Right kidney (tissue), 9 donors: ENCODE results near the gene DBF4.
"Not testable (repeated sequence)": the region's sequence is repeated elsewhere in the genome, so short reads cannot be mapped to it uniquely, and the experiment has no call there.

Experiments used
- DNase-seq: peaks from one replicate; pipeline ENCODE4 v3.0.0-alpha.2; 2016
- long read RNA-seq, 8 donors: transcript quantifications; one replicate each; lab custom pipeline, GENCODE V29; 2026

The DBF4 gene
- long read RNA-seq, donor 1, partial matches to known transcripts: 0 of 2 reads
- long read RNA-seq, donor 1, other reads (novel, unspliced or antisense): 0 of 2 reads
- long read RNA-seq, donor 2, partial matches to known transcripts: 0 of 2 reads
- long read RNA-seq, donor 2, other reads (novel, unspliced or antisense): 0 of 2 reads
- long read RNA-seq, donor 3: 0 reads
- long read RNA-seq, donor 4, partial matches to known transcripts: 0 of 1 reads
- long read RNA-seq, donor 4, other reads (novel, unspliced or antisense): 0 of 1 reads
- long read RNA-seq, donor 5, partial matches to known transcripts: 0 of 3 reads
- long read RNA-seq, donor 5, other reads (novel, unspliced or antisense): 0 of 3 reads
- long read RNA-seq, donor 6, partial matches to known transcripts: 0 of 2 reads
- long read RNA-seq, donor 6, other reads (novel, unspliced or antisense): 0 of 2 reads
- long read RNA-seq, donor 7, partial matches to known transcripts: 0 of 4 reads
- long read RNA-seq, donor 7, other reads (novel, unspliced or antisense): 0 of 4 reads
- long read RNA-seq, donor 8, partial matches to known transcripts: 0 of 2 reads
- long read RNA-seq, donor 8, other reads (novel, unspliced or antisense): 0 of 2 reads

- DNase-seq: peak; percentile 94
Observed at GRCh38 chr7:87876040-87876868, at the start of gene DBF4, which contains the start of gene SLC25A40. Gene DBF4 (plus strand): TSS chr7:87876493. CDS start chr7:87876733, 240 bp downstream. Gene SLC25A40 (minus strand): TSS chr7:87876360. CDS start chr7:87858727, 17,633 bp downstream.

- DNase-seq: not testable (repeated sequence)
Observed at GRCh38 chr7:87828383-87828782, 47.9 kb upstream of the DBF4 start.

GRCh38 chr7:87831097-87831496, 45.2 kb upstream of the DBF4 start:
- DNase-seq: no peak

GRCh38 chr7:87833130-87833529, 43.2 kb upstream of the DBF4 start:
- DNase-seq: no peak

- no peak for DNase-seq
Observed at GRCh38 chr7:87837597-87837996, 38.7 kb upstream of the DBF4 start.

GRCh38 chr7:87850836-87851593, 25.3 kb upstream of the DBF4 start:
- DNase-seq: no peak

GRCh38 chr7:87852306-87852705, 24.0 kb upstream of the DBF4 start:
- DNase-seq: no peak

GRCh38 chr7:87853237-87853864, 22.9 kb upstream of the DBF4 start:
- no peak for DNase-seq

GRCh38 chr7:87858417-87859100, 17.7 kb upstream of the DBF4 start:
- DNase-seq: no peak

GRCh38 chr7:87866089-87866488, 10.2 kb upstream of the DBF4 start:
- no peak for DNase-seq

GRCh38 chr7:87866533-87866932, 9.8 kb upstream of the DBF4 start:
- not testable (repeated sequence) for DNase-seq

- DNase-seq: no peak
Observed at GRCh38 chr7:87870471-87870870, 5.8 kb upstream of the DBF4 start.

GRCh38 chr7:87872346-87872745, 3.9 kb upstream of the DBF4 start:
- no peak for DNase-seq

GRCh38 chr7:87873328-87873727, 3.0 kb upstream of the DBF4 start:
- not testable (repeated sequence) for DNase-seq

- no peak for DNase-seq
Observed at GRCh38 chr7:87874066-87874465, 2.2 kb upstream of the DBF4 start.

- peak; percentile 12 for DNase-seq
Observed at GRCh38 chr7:87875151-87876039, 898 bp upstream of the DBF4 start.

- DNase-seq: no peak
Observed at GRCh38 chr7:87876869-87877234, 559 bp downstream of the DBF4 start.

- peak; percentile 13 for DNase-seq
Observed at GRCh38 chr7:87877366-87878040, 1.2 kb downstream of the DBF4 start.

GRCh38 chr7:87878208-87878735, 2.0 kb downstream of the DBF4 start:
- no peak for DNase-seq
